Skeletal muscle tissue (tissue), 4 donors: ENCODE measurements around the gene ARID1B. TPM values are rescaled to one million over a fixed set of nuclear protein-coding genes. Genes with fewer than 3 reads are reported as not detected.

Experiments used
- H3K27ac ChIP-seq: one replicate; pipeline ENCODE4 v1.7.0; 2013; ENCODE audit warnings: mild to moderate bottlenecking, low read depth, low read length, inconsistent platforms
- H3K27me3 ChIP-seq, 3 donors: one replicate each; pipeline ENCODE4 v1.7.0; 2013; ENCODE audit warnings: low read length in 3 of 3; ENCODE audit not compliant: control insufficient read depth in 3 of 3, insufficient read depth in 3 of 3
- H3K36me3 ChIP-seq, 3 donors: one replicate each; pipeline ENCODE4 v1.7.0; 2013; ENCODE audit warnings: low read length in 3 of 3; ENCODE audit not compliant: control insufficient read depth in 3 of 3, insufficient read depth in 3 of 3
- H3K4me1 ChIP-seq, 3 donors: one replicate each; pipeline ENCODE4 v1.7.0; 2013; ENCODE audit warnings: low read length in 3 of 3, mild to moderate bottlenecking in 3 of 3; ENCODE audit not compliant: control insufficient read depth in 3 of 3, insufficient read depth in 3 of 3
- H3K4me3 ChIP-seq, 3 donors: one replicate each; pipeline ENCODE4 v1.7.0; 2013; ENCODE audit warnings: low read length in 3 of 3
- H3K9ac ChIP-seq, 3 donors: one replicate each; pipeline ENCODE4 v1.7.0; 2013; ENCODE audit warnings: low read length in 3 of 3, mild to moderate bottlenecking in 3 of 3, moderate library complexity in 2 of 3, low read depth in 1 of 3
- H3K9me3 ChIP-seq, 3 donors: one replicate each; pipeline ENCODE4 v1.7.0; 2013; ENCODE audit warnings: low read length in 3 of 3; ENCODE audit not compliant: control insufficient read depth in 3 of 3
- total RNA-seq: library from RNA; depleted of rRNA; stranded (reverse); fragments of >200 nt; gene quantifications from one replicate; pipeline ENCODE4 v1.2.3, GENCODE V29; 2014
- donor health status: Osteomylitis.

The ARID1B gene
- total RNA-seq, 1 donor from 2014 or later: 73.6 TPM

DNA sequence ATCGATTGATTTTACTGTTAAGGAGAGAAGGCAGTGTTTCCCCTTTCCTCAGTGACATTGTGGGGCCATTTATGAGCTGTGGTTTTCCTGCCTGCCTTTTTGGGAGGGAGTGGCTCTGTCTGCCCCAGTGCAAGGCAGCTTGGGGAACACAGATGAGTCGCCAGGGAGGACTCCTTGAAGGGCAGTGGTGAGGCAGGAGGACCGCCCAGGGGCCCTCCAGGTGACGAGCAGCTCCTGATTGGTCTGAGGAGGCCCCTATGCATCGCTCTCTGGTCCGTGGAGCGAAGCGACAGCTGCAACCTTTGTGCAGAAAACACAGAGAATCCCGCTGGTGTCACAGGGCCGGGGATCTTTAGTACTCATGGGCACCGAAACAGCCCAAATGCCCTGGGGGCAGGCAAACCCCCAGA is 445.8 kb downstream of the ARID1B start:
- Histone ChIP-seq H3K36me3 (no peaks in the 10 kb centered on the region), H3K4me3 (no peak overlapping the region), H3K9me3 (no peaks in the 10 kb centered on the region), H3K4me1 (peaks cover 21 to 24% (median 24%) of the 10 kb centered on the region in 3 donors), H3K9ac (no peak overlapping the region), H3K27ac (no peak overlapping the region), H3K27me3 (no peaks in the 10 kb centered on the region)

DNA sequence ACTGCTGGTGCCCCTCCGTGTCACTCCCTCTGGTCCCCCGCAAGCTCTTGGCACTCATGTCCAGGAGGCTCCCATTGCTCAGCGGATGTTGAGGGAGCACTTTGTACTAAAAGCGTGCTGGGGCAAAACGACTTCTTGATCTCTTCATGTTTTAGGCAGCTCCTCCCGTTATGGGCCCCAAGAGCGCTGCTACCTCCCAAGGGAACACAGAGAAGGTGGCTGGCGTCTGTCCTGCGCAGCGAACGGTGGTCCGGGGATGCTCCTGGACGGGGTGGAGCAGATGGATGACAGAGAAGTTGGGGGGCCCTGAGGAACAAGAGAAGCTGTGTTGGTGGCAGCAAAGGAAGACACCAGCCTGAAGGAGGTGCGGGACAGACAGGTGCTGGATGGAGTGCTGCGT is 446.3 kb downstream of the ARID1B start:
- Histone ChIP-seq H3K36me3 (no peaks in the 10 kb centered on the region), H3K27me3 (no peaks in the 10 kb centered on the region), H3K4me3 (no peak overlapping the region), H3K27ac (no peak overlapping the region), H3K9ac (no peak overlapping the region), H3K4me1 (peaks cover 21 to 24% (median 24%) of the 10 kb centered on the region in 3 donors), H3K9me3 (no peaks in the 10 kb centered on the region)

DNA sequence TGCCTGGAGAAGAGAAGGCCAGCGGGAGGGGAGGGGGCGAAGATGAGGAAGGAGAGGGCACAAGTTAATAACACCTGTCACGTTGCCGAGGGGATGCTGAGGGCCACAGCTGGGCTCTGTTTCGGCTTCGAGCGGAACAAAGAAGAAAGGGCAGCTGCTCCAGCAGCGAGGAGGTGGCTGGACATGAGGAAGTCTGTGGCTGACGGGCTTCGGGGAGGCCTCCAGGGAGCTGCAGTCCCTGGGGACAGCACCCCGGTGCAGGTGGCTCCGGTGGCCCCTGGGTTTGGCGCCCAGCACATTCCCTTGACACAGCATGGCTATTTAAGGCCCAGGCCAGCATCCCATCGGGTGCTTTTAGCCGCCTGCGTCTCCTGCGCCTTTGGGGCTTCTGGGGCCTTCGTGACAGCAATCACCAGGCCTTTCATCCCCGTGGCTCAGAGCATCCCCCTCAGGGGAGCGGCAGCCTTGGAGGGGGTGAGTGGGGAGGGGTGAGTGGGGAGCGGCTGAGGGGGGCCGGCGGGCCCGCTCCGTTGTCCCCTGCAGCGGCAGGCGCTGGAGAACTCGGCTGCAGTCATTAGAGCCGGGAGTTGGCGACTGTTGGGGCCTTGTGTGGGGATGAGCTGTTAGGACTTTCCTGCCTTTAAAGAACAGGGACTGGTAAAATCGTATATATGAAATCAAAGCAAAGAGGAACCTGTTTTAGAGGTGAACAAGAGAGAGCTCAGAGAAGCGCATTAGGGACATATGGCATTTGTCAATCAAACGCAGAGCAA is 447.2 kb downstream of the ARID1B start:
- no peak overlapping the region for H3K4me3 ChIP-seq
- H3K36me3 ChIP-seq: no peaks in the 10 kb centered on the region
- H3K9me3 ChIP-seq: no peaks in the 10 kb centered on the region
- no peak overlapping the region for H3K9ac ChIP-seq
- H3K27me3 ChIP-seq: no peaks in the 10 kb centered on the region
- H3K27ac ChIP-seq: no peak overlapping the region
- H3K4me1 ChIP-seq: peaks cover 21 to 28% (median 27%) of the 10 kb centered on the region in 3 donors

DNA sequence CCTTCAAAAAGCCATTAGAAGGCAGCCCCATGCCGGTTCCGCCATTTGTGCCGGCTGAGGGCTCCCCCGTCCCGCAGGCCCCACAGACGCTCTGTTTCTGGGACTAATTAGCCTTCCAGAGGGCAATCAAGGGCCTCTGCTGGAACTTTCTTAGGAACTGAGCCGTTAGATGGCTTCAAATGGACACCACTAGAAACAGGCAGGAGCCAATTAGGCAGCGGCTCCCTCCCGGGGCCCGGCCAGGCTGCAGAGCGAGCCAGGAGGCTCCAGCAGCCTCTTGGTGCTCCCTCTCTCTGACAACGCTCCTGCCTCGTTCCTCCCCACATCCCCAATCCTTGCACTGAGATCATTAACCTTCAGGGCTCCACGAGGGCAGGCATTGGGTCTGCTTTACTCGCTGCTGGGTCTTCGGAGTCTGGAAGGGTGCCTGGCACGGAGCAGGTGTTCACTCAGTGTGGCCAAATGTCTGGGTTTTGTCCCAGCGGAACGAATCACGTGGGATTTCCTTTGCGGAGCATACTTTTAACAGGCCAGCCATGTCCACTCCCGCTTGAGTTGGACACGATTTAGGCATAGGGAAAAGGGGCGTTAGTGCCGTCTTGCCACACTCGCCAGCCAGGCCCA is 447.9 kb downstream of the ARID1B start:
- Histone ChIP-seq H3K4me3 (no peak overlapping the region), H3K36me3 (no peaks in the 10 kb centered on the region), H3K4me1 (peaks cover 21 to 28% (median 27%) of the 10 kb centered on the region in 3 donors), H3K9me3 (no peaks in the 10 kb centered on the region), H3K27ac (peak overlapping the region; percentile 33), H3K27me3 (no peaks in the 10 kb centered on the region), H3K9ac (no peak overlapping the region)

DNA sequence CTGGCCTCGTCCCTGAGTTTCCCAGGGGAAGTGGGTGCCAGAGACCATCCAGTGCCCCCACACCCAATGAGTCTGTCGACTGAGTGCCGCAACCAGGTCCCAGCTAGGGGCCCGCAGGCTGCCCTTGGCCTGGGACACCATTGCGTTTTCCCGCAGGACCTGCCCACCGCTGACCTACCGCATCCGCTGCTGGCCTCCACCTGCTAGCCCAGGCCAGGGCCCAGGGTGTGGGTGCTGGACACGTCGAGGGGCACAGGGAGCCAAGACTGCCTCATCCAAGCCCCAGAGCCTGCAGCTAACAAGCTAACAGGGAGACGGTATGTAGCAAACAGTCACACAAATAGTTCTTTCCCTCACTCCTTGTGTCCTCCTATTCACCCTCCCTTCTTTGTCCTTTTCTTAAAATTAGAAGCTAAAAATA is 448.4 kb downstream of the ARID1B start:
- H3K4me1 ChIP-seq: peaks cover 21 to 27% (median 27%) of the 10 kb centered on the region in 3 donors
- H3K27ac ChIP-seq: peak overlapping the region; percentile 33
- H3K9ac ChIP-seq: no peak overlapping the region

DNA sequence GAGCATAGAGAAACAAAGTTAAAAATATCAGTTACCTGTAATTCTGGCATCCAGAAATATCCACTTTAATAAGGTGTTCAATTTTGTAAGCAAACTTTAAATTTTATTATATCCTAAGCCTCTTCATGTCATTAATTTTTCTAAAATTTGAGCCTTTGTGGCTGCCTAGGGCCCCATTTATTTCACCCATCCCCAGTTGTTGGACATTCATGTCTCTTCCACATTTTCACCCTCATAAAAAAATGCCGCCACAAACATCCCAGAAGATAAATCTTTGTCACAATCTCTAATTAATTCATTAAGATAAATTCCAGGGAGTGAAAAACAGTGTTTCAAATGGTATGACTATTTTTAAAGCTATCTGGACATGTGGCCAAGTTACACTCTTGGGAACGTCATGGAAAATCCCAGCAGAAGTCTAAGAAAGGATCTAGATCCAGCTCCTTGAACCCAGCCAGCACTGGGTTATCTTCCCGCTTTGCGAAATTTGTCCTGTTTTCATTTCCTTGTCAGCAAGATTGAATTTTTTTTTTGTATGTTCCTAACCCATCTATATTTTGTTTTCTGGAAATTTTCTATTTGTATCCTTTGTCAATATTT is 448.9 kb downstream of the ARID1B start:
- H3K36me3 ChIP-seq: no peaks in the 10 kb centered on the region
- no peaks in the 10 kb centered on the region for H3K9me3 ChIP-seq
- peaks cover 17 to 24% (median 23%) of the 10 kb centered on the region in 3 donors for H3K4me1 ChIP-seq
- no peak overlapping the region for H3K4me3 ChIP-seq
- no peak overlapping the region for H3K9ac ChIP-seq
- peak overlapping the region; percentile 33 for H3K27ac ChIP-seq
- H3K27me3 ChIP-seq: no peaks in the 10 kb centered on the region

More for the DNA sequence above, 448.4 kb downstream of the ARID1B start:
- Histone ChIP-seq H3K9me3 (no peaks in the 10 kb centered on the region), H3K4me3 (no peak overlapping the region), H3K27me3 (no peaks in the 10 kb centered on the region), H3K36me3 (no peaks in the 10 kb centered on the region)

DNA sequence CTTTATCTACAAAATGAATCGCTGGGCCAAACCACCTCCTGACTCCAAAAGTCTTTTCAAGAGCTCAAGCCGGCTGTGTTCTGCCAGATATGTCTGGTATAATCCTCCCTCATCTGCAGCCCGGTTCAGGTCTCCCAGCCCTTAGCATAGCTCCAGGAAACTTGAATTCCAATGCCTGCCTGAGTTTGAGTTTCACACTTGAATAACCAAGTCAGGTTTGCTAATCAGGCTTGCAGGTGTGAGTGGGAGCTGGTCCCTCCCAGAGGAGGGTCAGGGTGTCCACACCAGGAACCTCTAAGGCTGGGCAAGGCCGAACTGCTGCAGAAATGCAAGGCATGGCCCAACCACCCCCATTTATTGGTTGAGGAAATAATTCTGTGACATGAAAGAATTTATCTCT is 449.6 kb downstream of the ARID1B start:
- H3K27me3 ChIP-seq: no peaks in the 10 kb centered on the region
- H3K4me3 ChIP-seq: no peak overlapping the region
- peaks cover 17 to 24% (median 23%) of the 10 kb centered on the region in 3 donors for H3K4me1 ChIP-seq
- H3K9me3 ChIP-seq: no peaks in the 10 kb centered on the region
- H3K36me3 ChIP-seq: no peaks in the 10 kb centered on the region
- H3K27ac ChIP-seq: no peak overlapping the region
- no peak overlapping the region for H3K9ac ChIP-seq

DNA sequence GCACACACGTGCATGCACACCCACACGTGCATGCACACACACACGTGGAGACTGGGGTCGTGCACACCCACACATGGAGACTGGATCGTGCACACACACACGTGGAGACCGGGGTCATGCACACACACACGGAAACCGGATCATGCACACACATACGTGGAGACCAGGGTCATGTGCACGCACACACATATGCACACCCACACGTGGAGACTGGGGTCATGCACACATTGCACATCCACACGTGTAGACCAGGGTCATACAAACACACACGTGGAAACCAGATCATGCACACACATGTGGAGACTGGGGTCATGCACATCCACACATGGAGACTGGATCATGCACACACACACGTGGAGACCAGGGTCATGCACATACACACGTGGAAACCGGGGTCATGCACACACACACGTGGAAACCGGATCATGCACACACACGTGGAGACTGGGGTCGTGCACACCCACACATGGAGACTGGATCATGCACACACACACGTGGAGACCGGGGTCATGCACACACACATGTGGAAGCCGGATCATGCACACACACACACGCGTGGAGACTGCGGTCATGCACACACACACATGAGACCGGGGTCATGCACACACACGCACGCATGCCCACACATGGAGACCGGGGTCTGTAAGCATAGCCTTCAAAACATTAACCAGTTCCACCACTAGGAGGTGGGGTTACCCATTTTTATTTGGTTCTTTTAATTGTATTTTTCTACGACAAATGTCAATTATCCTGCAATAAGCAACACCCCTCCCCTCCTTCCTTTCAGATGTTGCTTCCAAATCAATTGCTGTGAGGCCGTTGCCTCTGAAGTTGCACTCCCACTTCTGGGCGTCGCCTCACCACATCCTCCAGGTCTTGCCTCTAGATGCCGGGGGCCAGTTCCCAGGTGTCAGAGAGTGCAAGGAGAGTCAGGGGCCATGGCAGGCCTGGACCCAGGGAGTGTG is 450.3 kb downstream of the ARID1B start:
- Histone ChIP-seq H3K9me3 (no peaks in the 10 kb centered on the region), H3K27me3 (no peaks in the 10 kb centered on the region), H3K9ac (no peak overlapping the region), H3K4me3 (no peak overlapping the region), H3K27ac (no peak overlapping the region), H3K36me3 (no peaks in the 10 kb centered on the region), H3K4me1 (peaks cover 17 to 25% (median 23%) of the 10 kb centered on the region in 3 donors)

DNA sequence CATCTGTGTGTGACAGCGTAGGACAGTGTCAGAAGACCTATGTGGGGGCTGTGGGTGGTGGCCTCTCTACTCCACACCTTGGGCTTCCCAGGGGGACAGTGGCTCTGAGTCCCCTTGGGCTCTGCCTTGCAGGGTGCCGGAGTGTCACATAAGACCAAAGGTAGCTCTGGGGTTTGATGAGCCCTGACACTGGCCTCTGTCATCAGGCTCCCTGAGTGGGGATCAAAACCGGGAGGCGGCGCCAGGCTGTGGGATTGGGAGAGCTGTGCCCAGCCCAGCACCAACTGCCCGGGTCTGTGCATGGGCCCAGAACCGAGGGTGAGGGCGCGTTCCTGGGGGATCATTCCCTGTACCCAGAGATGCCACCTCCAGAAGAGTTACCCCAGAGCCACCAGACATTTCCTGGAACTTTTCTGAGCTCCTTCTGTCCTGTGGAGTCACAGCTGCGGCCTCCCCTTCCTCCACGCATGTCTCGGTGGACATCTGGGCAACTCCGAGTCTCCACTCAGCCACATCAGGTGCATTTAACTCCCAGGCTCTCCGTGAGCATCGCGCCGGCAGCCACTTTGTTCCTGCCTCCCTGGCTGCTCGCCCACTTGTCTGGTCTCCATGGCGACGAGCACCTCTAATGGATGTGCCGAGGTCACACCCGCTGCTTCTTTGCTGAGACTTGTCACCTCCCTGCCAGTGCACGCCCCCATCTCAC is 451.4 kb downstream of the ARID1B start:
- H3K4me1 ChIP-seq: peaks cover 21 to 32% (median 25%) of the 10 kb centered on the region in 3 donors
- H3K9me3 ChIP-seq: no peaks in the 10 kb centered on the region
- no peak overlapping the region for H3K4me3 ChIP-seq
- H3K27me3 ChIP-seq: no peaks in the 10 kb centered on the region
- no peak overlapping the region for H3K27ac ChIP-seq
- H3K36me3 ChIP-seq: no peaks in the 10 kb centered on the region
- H3K9ac ChIP-seq: no peak overlapping the region
